GM18505 (cell line): ENCODE measurements around the gene MAP3K13.

ENCODE experiments used
- ATAC-seq: cut with Tn5 transposase; IDR thresholded peaks from one replicate; pipeline ENCODE4 v1.9.1; 2021; ENCODE audit not compliant: unreplicated experiment
- POLR2A ChIP-seq: IDR thresholded peaks from 4 replicates; pipeline ENCODE4 v1.6.1; 2011; ENCODE audit warnings: borderline replicate concordance; ENCODE audit not compliant: insufficient read depth, insufficient read length; ENCODE audit errors: extremely low read depth

MAP3K13 gene, protein sequence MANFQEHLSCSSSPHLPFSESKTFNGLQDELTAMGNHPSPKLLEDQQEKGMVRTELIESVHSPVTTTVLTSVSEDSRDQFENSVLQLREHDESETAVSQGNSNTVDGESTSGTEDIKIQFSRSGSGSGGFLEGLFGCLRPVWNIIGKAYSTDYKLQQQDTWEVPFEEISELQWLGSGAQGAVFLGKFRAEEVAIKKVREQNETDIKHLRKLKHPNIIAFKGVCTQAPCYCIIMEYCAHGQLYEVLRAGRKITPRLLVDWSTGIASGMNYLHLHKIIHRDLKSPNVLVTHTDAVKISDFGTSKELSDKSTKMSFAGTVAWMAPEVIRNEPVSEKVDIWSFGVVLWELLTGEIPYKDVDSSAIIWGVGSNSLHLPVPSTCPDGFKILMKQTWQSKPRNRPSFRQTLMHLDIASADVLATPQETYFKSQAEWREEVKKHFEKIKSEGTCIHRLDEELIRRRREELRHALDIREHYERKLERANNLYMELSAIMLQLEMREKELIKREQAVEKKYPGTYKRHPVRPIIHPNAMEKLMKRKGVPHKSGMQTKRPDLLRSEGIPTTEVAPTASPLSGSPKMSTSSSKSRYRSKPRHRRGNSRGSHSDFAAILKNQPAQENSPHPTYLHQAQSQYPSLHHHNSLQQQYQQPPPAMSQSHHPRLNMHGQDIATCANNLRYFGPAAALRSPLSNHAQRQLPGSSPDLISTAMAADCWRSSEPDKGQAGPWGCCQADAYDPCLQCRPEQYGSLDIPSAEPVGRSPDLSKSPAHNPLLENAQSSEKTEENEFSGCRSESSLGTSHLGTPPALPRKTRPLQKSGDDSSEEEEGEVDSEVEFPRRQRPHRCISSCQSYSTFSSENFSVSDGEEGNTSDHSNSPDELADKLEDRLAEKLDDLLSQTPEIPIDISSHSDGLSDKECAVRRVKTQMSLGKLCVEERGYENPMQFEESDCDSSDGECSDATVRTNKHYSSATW

DNA sequence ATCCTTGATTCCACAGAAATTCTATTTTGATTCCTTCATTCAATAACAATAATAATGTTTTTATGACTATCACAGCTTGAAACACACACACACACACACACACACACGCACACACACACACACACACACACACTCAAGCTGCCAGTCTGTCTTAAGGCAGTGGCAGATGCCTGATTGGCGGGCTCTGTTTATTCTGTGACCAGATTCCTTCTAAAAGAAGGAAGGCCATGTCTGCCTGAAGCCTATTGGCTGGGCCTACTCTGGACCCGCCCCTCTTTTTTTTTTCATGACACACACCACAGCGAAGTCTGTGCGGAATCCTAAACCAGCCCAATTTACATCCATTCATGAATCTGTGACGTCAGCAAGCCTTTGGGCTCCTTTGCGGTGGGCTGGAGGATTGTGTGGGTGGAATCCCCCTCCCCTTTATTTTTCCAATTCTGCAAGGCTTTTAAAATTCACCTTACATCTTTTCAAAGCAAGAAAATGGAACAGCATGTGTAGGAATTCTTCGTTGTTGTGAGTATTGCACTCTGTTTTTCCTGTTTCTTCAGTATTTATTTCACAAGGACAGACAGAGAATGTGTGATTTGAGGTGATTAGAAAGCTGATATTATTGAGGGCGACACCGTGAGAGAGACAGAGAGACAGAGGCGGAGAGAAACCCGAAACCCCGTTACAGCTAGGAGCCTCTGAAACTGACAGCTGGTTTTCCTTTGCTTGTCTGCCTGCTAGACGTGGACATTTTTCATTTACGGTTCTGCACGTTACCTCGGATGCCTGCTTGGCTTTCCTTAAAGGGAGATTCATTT, at the start of gene MAP3K13:
Gene MAP3K13 (plus strand): TSS at position 287 of the 812 bp plus-strand sequence. CDS start 65,446 bp downstream, outside the sequence.
- ATAC-seq, result peak; percentile 96
- TF ChIP-seq POLR2A, result peak; percentile 31

DNA sequence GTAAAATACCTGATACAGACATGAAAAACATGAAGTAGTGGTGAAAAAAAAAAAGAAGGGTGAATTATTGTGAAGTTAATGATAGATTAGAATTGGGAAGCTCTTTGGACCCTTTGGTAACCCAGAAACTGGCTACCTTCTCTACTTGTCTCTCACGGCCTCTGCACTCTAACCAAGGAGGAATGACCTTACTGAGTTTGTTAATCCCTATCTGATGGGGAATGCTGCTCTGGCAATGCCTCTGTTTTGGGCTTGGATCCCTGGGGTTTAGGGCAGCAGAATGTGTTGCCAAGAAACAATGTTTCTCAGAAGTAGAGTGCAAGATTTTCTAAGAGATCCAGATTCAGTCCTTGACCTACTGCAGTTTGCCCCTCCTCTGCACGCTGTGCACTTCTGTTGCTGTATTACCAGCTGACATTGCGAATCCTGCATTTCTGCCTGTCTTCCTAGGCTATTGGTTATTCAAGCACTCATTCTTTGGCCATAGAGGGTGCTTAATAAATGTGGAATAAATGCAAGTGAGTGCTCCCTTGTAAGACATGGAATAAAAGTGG, 49.2 kb upstream of the MAP3K13 start:
- no peak for ATAC-seq
- no peak for TF ChIP-seq POLR2A

DNA sequence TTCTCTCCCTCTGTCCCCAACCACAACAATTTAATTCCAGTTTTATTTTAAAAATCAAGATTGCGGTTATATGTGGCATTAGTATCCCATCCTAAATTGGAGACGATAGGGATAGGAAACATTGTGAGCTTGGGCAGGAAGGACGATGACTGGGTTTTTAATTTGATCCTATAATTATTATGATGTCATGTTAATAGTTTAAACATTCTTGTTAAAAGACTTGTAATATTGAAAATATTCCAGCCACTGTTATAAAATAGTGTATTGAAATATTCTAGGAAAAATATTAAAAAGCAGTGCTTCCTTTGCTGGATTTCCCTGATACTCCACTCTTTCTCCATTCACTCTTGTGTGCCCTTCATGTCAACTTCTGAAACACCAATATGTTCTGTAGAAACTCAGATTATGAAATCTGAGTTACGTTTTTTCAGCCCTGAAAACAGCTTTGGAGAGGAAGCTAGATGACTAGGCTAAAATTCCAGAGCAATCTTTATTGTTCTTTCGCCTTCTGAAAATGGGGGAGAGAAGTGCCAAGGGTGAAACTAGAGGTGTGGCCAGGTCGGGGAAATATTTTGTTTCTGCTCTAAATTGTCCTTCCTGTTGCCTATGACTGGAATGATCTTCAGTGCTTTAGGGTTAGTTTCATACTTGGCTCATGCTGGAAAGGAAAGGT, 46.1 kb upstream of the MAP3K13 start:
- ATAC-seq, result no peak
- no peak for TF ChIP-seq POLR2A

DNA sequence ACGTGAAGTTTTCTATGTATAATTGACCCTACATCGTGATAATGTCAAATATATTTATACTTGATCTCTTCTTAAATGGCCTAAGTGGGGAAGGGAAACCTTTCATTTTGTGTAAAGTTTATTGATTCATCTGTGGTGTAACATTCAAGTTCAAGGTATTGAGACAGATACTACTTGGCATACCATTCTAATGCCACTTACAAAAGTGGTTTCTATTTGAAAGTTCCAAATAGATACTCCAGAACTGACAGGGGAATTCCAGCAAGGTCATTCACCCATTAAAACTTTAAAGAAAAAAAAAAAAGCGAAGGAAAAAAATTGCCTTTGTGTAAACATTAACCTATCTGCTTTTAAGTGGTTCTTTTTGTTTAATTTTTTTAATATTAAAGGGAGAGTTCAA, 45.3 kb upstream of the MAP3K13 start:
- TF ChIP-seq POLR2A, result no peak
- no peak for ATAC-seq

DNA sequence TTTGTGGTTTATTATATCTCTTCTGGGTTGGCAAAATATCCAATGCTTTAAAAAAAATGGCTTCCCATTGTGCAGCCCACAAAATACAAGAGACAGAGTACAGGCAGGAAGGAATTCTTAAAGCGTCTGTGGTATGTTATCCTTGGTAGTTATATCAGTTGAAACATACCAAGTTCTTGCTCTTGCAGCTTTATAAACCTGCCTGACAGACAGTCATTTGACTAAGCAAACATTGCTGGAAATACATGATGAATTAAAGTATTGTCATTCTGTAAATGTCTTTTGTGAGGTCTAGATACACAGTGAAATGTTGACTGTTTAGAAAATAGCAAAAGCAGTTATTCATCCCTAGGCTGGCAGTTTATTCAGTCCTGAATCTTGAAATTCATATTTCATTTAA, 44.8 kb upstream of the MAP3K13 start:
- no peak for TF ChIP-seq POLR2A
- ATAC-seq, result no peak

DNA sequence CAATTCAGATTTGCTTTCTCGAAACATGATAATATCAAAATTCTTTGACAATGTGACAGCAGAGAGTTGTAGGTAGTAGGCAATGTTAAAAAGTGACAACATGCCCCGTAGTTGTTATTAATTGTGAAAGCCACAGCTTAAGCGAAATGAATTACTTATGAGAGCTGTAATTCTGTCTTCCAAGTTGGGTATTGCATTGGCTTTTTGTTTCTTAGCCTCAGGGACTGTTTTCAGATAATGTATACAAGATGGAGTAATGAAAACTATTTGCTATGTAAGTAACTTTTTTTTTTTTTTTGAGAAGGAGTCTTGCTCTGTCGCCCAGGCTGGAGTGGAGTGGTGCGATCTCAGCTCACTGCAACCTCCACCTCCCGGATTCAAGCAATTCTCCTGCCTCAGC, 43.1 kb upstream of the MAP3K13 start:
- TF ChIP-seq POLR2A, result no peak
- ATAC-seq, result no peak

DNA sequence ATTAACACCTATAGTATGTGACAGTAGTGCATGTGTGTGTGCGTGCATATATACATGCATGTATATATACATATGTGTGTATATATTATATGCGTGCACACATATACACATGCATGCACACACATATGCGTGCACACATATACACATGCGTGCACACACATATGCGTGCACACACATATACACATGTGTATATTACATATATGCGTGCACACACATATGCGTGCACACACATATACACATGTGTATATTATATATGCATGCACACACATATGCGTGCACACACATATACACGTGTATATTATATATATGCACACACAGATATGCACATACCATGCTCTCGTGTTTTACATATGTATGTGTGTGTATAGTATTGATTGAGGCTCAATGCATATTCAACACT, 42.0 kb upstream of the MAP3K13 start:
- TF ChIP-seq POLR2A, result no peak
- no peak for ATAC-seq

DNA sequence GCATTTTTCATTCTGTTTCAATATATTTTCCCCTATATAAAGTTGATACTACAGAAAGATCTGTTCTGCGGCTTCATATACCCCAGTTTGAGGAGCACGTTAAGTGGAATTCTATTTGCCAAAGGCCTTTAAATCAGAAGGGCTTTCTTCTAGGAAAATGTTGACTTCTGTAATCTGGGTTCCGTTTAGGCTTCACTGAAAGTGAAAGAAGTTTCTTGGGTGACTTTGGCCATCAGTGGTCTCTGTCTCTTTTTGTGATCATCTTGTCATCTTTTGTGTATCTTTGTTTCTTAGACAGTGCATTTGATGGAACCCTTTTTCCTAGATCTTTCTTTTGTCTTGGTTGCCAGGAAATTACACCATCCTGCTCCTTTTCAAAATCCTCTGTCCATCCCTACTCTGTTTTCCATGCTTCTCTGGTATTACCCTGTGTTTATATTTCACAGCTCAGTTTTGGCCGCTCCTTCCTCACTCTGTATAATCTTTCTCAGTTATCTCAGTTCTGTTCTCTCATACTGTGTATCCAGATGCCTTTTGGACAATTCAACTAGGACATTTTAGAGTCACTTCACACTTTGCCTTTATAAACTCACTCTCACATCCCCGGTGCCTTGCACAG, 40.7 kb upstream of the MAP3K13 start:
- no peak for ATAC-seq
- no peak for TF ChIP-seq POLR2A

DNA sequence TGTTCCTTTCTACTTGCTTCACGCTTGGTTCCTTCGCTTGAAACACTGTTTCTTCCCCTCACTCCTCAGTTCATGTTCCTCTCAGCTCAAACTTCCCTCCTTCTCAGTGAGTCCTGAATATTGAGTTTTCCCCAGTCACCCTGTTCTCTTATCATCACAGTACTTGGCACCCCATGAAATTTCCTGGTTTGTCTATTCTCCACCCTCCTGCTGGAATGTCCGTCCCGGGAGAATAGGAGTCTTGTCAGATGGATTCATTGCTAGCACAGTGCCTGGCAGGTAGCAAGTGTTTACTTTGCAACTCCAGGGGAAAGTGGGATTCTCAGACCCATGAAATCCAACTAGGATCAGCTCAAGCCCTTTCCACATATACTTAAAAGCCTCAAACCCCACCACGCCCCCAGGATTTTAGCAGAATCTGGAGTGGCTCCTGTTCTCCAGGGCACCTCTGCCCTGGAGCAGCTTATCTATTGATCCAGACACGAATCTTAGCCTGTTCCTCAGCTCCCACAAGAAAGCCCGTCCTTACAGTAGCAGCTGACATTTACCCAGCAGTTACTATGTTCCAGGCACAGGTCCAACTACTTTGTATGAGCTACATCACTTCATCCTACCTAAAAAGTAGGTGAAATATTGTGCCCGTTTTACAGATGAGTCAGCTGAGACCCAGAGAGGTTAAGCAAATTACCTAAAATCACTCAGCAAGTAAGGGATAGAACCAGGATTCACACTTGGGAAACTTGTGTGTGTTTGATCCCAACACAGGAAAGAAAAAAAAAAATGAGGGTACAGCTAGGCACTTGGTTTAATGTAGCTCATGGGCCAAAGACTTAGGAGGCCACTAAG, 36.8 kb upstream of the MAP3K13 start:
- no peak for ATAC-seq
- no peak for TF ChIP-seq POLR2A

DNA sequence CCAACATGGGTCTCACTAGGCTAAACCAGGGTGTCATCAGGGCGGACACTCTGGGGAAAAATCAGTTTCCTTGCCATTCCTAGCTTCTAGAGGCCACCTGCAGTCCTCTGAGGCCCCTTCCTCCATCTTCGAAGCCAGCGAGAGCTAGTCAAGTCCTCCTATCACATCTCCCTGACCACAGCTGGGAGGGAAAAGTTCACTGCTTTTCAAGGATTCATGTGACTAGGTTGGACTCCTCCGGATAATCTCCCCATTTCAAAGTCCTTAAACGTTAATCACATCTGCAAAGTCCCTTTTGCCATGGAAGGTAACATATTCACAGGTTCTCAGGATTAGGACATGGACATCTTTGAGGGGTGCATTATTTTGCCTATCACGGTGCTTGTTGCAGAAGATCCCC, 35.9 kb upstream of the MAP3K13 start:
- ATAC-seq, result no peak
- no peak for TF ChIP-seq POLR2A
